ENCODE measurements around the gene CHI3L1.
A peak's percentile ranks its signal among the peaks of the same experiment; 100 is the strongest.

CHI3L1 gene

DNA sequence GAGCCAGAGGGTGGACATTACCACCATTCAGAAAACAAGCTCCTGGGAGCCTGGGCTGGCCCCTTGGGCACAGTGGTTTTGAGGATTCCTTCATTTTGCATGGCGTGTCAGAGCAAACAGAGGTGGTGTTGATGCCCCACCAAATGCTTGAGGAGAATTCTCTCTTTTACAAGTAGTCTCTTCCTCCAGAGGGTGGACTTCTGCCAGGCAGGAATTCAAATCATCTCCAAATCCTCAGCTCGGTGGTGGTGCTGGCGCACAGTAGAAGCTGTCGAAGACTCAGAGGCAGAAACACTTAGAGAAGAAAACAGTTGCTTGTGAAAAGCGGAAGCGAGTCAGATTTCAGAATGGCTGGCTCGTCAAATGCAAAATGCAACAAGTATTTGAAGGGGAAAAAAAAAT is 3.4 kb upstream of the CHI3L1 start:
- H3K4me3 ChIP-seq (ENCODE audit: control insufficient read depth, low read depth, low read length) = no peak overlapping the region
- TF ChIP-seq, protein P1, sequence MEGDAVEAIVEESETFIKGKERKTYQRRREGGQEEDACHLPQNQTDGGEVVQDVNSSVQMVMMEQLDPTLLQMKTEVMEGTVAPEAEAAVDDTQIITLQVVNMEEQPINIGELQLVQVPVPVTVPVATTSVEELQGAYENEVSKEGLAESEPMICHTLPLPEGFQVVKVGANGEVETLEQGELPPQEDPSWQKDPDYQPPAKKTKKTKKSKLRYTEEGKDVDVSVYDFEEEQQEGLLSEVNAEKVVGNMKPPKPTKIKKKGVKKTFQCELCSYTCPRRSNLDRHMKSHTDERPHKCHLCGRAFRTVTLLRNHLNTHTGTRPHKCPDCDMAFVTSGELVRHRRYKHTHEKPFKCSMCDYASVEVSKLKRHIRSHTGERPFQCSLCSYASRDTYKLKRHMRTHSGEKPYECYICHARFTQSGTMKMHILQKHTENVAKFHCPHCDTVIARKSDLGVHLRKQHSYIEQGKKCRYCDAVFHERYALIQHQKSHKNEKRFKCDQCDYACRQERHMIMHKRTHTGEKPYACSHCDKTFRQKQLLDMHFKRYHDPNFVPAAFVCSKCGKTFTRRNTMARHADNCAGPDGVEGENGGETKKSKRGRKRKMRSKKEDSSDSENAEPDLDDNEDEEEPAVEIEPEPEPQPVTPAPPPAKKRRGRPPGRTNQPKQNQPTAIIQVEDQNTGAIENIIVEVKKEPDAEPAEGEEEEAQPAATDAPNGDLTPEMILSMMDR (conservative IDR thresholded peaks at IDR 0.05; ENCODE audit: control insufficient read depth, insufficient read depth, low read depth, low read length) = no peak
- DNase-seq (ENCODE audit: low read depth) = peak; percentile 21

DNA sequence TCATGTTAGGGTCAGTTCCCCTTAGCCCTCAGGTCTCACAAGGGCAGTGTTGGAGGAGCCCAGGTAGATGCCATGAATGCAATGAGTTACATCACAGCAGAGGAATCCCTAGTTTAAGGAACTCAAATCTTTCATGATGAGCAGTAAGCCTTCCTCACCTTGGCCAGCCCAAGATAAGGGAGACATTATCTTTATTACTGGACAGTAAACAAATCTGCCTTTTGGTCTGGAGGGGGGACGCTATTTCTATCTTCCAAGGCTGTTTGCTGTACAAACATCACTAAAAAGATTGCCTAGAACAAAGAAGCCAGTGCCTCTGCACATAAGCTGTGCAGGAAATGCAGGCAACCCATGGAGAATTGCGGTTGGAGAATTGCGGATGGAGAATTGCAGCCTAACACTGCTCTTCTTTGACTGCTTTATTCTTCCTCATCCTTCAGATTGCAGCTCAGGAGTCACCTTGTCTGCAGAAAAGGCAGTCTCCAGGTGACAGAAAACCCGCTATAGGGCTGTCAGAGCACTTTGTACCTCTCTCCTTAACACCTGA is 2.3 kb upstream of the CHI3L1 start:
- TF ChIP-seq, protein P1 (conservative IDR thresholded peaks at IDR 0.05; ENCODE audit: control insufficient read depth, insufficient read depth, low read depth, low read length) = no peak
- no peak overlapping the region for H3K4me3 ChIP-seq (ENCODE audit: control insufficient read depth, low read depth, low read length)
- DNase-seq (ENCODE audit: low read depth) = no peak

DNA sequence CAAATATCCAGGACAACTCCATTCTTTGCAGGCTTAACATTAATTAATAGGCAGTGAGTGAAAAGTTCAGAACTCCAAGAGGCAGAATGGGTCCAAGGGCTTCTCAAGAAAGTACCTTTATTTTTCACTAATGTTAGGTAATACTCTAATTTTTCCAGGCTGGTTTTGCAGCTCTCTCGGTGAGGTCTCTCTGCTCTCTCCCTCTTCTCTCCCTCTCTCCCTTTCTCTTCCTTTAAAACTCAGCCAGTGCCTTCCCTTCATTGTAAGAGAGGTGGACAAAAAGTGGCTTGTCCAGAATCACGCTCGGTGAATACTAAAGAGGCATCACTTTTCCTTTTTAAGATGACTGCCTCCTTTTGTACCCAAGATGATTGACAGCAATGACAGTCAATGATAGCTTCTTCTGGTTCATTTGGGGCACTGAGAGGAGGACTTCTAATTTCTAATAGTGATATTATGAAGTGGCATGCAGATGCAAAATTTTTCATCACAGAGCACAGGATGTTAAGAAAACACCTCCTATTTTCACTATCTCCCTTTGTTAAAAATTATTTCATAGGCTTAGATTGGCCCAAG is 1.3 kb upstream of the CHI3L1 start:
- TF ChIP-seq, protein P1 (conservative IDR thresholded peaks at IDR 0.05; ENCODE audit: control insufficient read depth, insufficient read depth, low read depth, low read length) = no peak
- no peak for DNase-seq (ENCODE audit: low read depth)
- H3K4me3 ChIP-seq (ENCODE audit: control insufficient read depth, low read depth, low read length) = no peak overlapping the region

DNA sequence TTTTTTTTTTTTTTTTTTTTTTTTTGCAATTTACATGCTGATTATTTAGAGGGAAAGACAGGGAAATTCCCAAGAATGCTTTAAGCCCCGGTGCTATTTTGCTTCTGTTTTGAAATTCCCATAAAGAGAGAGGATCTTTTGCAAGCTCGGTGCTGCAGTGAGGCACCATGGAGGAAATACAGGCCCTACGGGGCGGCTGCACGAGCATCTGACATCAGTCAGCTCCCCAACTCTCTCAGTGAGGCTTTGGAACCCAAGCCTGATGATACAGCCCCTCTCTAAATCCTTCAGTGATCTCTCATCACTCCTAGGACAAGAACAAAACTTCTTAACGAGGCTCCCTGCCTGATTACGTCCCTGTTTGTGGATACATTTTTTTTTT is 791 bp upstream of the CHI3L1 start:
- TF ChIP-seq, protein P1 (conservative IDR thresholded peaks at IDR 0.05; ENCODE audit: control insufficient read depth, insufficient read depth, low read depth, low read length) = no peak
- DNase-seq (ENCODE audit: low read depth) = no peak
- H3K4me3 ChIP-seq (ENCODE audit: control insufficient read depth, low read depth, low read length) = no peak overlapping the region

DNA sequence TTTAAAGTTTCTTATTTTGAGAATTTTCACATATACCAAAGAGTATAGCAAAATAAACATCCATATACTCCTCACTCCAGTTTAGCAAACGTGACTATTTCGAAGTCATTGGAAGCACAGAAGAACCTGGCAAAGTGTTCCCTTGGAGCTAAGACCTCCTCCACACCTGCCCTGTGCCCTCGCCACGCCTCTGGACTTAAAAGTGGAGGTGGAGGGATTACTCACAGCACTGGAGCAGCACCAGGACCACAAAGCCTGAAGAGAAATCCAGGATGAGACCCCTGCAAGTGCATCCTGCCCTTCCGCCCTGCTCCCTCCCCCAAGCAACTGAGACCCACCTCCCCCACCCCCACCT is 436 bp downstream of the CHI3L1 start:
- no peak for DNase-seq (ENCODE audit: low read depth)
- no peak overlapping the region for H3K4me3 ChIP-seq (ENCODE audit: control insufficient read depth, low read depth, low read length)
- TF ChIP-seq, protein P1 (conservative IDR thresholded peaks at IDR 0.05; ENCODE audit: control insufficient read depth, insufficient read depth, low read depth, low read length) = no peak

DNA sequence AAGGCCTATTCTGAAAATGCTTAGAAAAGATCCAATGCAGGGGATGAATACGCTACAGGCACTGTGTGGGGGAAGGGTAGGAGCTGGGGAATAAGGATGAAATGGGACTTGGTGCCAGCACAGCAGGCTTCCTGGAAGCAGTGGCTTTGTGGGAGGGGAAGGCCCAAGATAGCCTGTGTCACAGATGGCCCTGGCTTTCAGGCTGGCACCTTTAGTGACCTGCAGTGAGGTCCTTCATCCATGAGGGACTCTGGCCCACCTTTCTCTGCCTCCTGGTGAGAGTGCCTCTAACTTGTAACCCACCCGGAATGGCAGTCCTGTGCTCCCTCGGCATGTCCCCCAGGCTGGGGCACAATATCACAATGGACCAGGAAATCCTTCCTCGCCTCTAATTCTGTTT is 919 bp downstream of the CHI3L1 start:
- no peak for DNase-seq (ENCODE audit: low read depth)
- TF ChIP-seq, protein P1 (conservative IDR thresholded peaks at IDR 0.05; ENCODE audit: control insufficient read depth, insufficient read depth, low read depth, low read length) = no peak
- no peak overlapping the region for H3K4me3 ChIP-seq (ENCODE audit: control insufficient read depth, low read depth, low read length)

DNA sequence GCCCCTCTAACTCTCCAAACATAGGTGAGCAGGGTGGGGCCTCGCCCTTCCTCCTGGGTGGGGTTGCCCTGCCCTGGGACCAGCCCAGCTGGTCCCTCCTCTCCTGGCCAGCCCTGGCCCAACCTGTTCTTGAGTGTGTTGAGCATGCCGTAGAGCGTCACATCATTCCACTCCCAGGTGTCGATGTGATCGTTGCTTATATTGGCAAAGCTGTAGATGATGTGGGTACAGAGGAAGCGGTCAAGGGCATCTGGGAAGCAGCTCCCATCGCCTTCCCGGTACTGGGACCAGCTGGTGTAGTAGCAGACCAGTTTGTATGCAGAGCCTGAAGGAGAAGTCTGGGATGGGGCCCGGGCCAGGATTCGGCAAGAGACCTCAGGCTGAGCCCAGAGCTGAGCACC is 1.4 kb downstream of the CHI3L1 start:
- TF ChIP-seq, protein P1 (conservative IDR thresholded peaks at IDR 0.05; ENCODE audit: control insufficient read depth, insufficient read depth, low read depth, low read length) = no peak
- H3K4me3 ChIP-seq (ENCODE audit: control insufficient read depth, low read depth, low read length) = no peak overlapping the region

More for the DNA sequence above, 1.4 kb downstream of the CHI3L1 start:
- DNase-seq (ENCODE audit: low read depth) = no peak
